PC-3 (cell line): ENCODE results near the gene CCDC69. TPM values are rescaled to one million over a fixed set of nuclear protein-coding genes. Genes with fewer than 3 reads are reported as not detected.

Source experiments
- ATAC-seq: fragments of 200-7000 bp; cut with Tn5 transposase; 2 replicates; pipeline ENCODE4 v1.9.1; 2020; ENCODE audit warnings: mild to moderate bottlenecking, moderate library complexity
- BruUV-seq: library from RNA; stranded (reverse); fragments of 400-500 nt; replicated peaks from 2 replicates; lab custom pipeline; 2021; lab: Mats Ljungman, UMichigan
- CTCF ChIA-PET: fragments of 300-600 bp; sonication (Branson Sonifier 250); formaldehyde crosslinking; loops from one replicate; lab custom pipeline; 2022; ENCODE audit warnings: antibody characterized with exemption; lab: Charles Lee
- POLR2A ChIA-PET: fragments of 300-600 bp; sonication (Branson Sonifier 250); formaldehyde crosslinking; loops from one replicate; lab custom pipeline; 2022; ENCODE audit warnings: antibody characterized with exemption; ENCODE audit not compliant: unreplicated experiment; lab: Charles Lee
- DNase-seq: peaks from one replicate; pipeline ENCODE4 v3.0.0-alpha.2; 2015
- H2AFZ ChIP-seq: fragments of 300-600 bp; sonication (generic); 2 replicates; pipeline ENCODE4 v1.6.0; 2016; ENCODE audit warnings: antibody characterized with exemption, low read length
- H3F3A ChIP-seq: fragments of 300-600 bp; sonication (generic); one replicate; pipeline ENCODE4 v1.6.0; 2017; ENCODE audit warnings: antibody characterized with exemption, low read length, control low read depth, mild to moderate bottlenecking; ENCODE audit not compliant: unreplicated experiment
- H3K27ac ChIP-seq: fragments of 300-600 bp; sonication (generic); 2 replicates; pipeline ENCODE4 v1.5.1; 2016; ENCODE audit warnings: mild to moderate bottlenecking, low read length
- H3K27me3 ChIP-seq: fragments of 300-600 bp; sonication (generic); 2 replicates; pipeline ENCODE4 v1.6.1; 2016; ENCODE audit warnings: low read length, mixed read lengths
- H3K36me3 ChIP-seq: fragments of 300-600 bp; sonication (generic); 2 replicates; pipeline ENCODE4 v1.6.1; 2016; ENCODE audit warnings: low read depth, mixed run types, low read length, mixed read lengths
- H3K4me1 ChIP-seq: fragments of 300-600 bp; sonication (generic); 2 replicates; pipeline ENCODE4 v1.5.1; 2016; ENCODE audit warnings: low read length; ENCODE audit not compliant: insufficient read depth
- H3K4me2 ChIP-seq: fragments of 300-600 bp; sonication (generic); 2 replicates; pipeline ENCODE4 v1.6.0; 2016; ENCODE audit warnings: low read length
- H3K4me3 ChIP-seq: fragments of 300-600 bp; sonication (generic); 2 replicates; pipeline ENCODE4 v1.5.1; 2016; ENCODE audit warnings: mild to moderate bottlenecking, low read length, mixed read lengths
- H3K79me2 ChIP-seq: fragments of 300-600 bp; sonication (generic); 2 replicates; pipeline ENCODE4 v1.6.1; 2017; ENCODE audit warnings: low read length, mixed read lengths
- H3K9ac ChIP-seq: fragments of 300-600 bp; sonication (generic); 2 replicates; pipeline ENCODE4 v1.6.0; 2016; ENCODE audit warnings: mild to moderate bottlenecking, low read length
- H3K9me2 ChIP-seq: fragments of 300-600 bp; sonication (generic); replicated peaks from 2 replicates; pipeline ENCODE4 v1.6.1; 2016; ENCODE audit warnings: mixed run types, low read length, mixed read lengths
- H3K9me3 ChIP-seq: fragments of 300-600 bp; sonication (generic); 2 replicates; pipeline ENCODE4 v1.6.1; 2016; ENCODE audit warnings: low read length, mixed read lengths
- H4K20me1 ChIP-seq: fragments of 300-600 bp; sonication (generic); 2 replicates; pipeline ENCODE4 v1.6.1; 2016; ENCODE audit warnings: low read length, mixed read lengths
- EZH2 ChIP-seq: fragments of 300-600 bp; sonication (generic); IDR thresholded peaks from one replicate; pipeline ENCODE4 v1.6.1; 2017; ENCODE audit warnings: antibody characterized with exemption, mild to moderate bottlenecking, low read length; ENCODE audit not compliant: unreplicated experiment
- EZH2phosphoT487 ChIP-seq: fragments of 300-600 bp; sonication (generic); IDR thresholded peaks from 2 replicates; pipeline ENCODE4 v1.6.1; 2018; ENCODE audit warnings: mild to moderate bottlenecking, antibody characterized with exemption, low read length, borderline replicate concordance
- intact Hi-C: fragments of 100-400 bp; cut with micrococcal nuclease; formaldehyde crosslinking; loops from 2 replicates; pipeline ENCODE4 v1.9.0; 2023
- total RNA-seq: library from RNA; depleted of rRNA; stranded (reverse); fragments of >200 nt; gene quantifications from 2 replicates; pipeline ENCODE4 v1.2.3, GENCODE V29; 2014
- TF ChIP-seq, protein P1 (sequence below): fragments of 300-600 bp; sonication (generic); conservative IDR thresholded peaks from 2 replicates; pipeline ENCODE4 v1.5.1; 2017; ENCODE audit warnings: antibody characterized with exemption, low read depth, mild to moderate bottlenecking, low read length

Gene CCDC69
- total RNA-seq, 1 experiment from 2014 or later: 26.4 TPM

DNA sequence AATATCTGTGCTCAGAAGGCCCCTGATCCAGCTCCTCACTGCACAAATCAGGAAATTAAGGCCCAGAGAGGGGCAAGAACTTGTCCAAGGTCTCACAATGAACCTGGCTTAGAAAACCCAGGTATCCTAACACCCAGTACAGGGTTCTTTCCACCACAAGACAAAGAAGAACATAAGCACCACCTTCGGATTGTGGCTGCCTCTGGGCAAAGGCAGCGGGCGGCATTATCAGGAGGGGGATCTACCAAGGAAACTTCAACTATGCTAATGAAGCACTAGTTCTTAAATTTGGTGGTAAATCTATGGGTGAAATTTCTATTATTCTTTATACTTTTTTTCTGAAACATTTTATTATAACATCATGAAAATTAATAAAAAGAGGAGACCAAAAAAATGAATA is 84.2 kb downstream of the CCDC69 start:
- ChIA-PET POLR2A (no interaction called here), CTCF (no interaction called here)
- Histone ChIP-seq H3K79me2 (no peaks in the 10 kb centered on the region), H3K27me3 (no peaks in the 10 kb centered on the region), H3K9me2 (no peaks in the 10 kb centered on the region), H3K4me2 (no peak overlapping the region), H3F3A (no peaks in the 10 kb centered on the region), H3K4me3 (no peak overlapping the region), H2AFZ (no peak overlapping the region), H3K27ac (no peak overlapping the region), H3K9me3 (no peaks in the 10 kb centered on the region), H3K9ac (no peak overlapping the region), H4K20me1 (no peaks in the 10 kb centered on the region), H3K36me3 (peaks cover 17% of the 10 kb centered on the region), H3K4me1 (no peaks in the 10 kb centered on the region)
- BruUV-seq: no TSS peak
- intact Hi-C loops: no loop called here
- no peak for ATAC-seq
- no peak for DNase-seq
- TF ChIP-seq, protein P1, sequence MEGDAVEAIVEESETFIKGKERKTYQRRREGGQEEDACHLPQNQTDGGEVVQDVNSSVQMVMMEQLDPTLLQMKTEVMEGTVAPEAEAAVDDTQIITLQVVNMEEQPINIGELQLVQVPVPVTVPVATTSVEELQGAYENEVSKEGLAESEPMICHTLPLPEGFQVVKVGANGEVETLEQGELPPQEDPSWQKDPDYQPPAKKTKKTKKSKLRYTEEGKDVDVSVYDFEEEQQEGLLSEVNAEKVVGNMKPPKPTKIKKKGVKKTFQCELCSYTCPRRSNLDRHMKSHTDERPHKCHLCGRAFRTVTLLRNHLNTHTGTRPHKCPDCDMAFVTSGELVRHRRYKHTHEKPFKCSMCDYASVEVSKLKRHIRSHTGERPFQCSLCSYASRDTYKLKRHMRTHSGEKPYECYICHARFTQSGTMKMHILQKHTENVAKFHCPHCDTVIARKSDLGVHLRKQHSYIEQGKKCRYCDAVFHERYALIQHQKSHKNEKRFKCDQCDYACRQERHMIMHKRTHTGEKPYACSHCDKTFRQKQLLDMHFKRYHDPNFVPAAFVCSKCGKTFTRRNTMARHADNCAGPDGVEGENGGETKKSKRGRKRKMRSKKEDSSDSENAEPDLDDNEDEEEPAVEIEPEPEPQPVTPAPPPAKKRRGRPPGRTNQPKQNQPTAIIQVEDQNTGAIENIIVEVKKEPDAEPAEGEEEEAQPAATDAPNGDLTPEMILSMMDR: no peak
- TF ChIP-seq EZH2 (no peak), EZH2phosphoT487 (no peak)

DNA sequence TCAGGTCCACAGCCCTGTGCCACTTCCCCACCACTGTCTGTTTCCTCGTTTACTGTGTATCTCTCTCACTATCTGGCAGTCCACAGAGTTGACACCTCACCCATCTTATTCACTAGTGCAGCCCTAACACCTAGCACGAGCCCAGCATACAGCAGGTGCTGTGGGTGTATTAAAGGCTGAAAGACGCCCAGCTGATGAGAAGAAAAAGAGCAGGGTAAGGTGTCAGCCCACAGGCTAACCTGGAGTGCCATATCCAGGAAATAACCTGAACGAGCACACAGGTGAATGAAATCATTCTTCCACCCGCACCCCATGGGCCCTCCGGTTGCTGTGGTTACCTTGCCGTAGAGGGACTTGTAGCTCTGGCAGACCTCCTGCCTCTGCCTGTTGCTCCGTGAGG is 84.9 kb downstream of the CCDC69 start:
- peaks cover 17% of the 10 kb centered on the region for H3K36me3 ChIP-seq
- H3K9ac ChIP-seq: no peak overlapping the region
- ATAC-seq (no peak), DNase-seq (no peak)
- no peaks in the 10 kb centered on the region for H3F3A ChIP-seq
- no peaks in the 10 kb centered on the region for H3K9me2 ChIP-seq
- no TSS peak for BruUV-seq
- intact Hi-C loops: no loop called here
- no peak for TF ChIP-seq EZH2phosphoT487
- no peak for TF ChIP-seq EZH2
- TF ChIP-seq, protein P1: no peak
- no peaks in the 10 kb centered on the region for H4K20me1 ChIP-seq
- H3K27ac ChIP-seq: no peak overlapping the region
- ChIA-PET CTCF (no interaction called here), POLR2A (no interaction called here)
- no peaks in the 10 kb centered on the region for H3K4me1 ChIP-seq
- no peaks in the 10 kb centered on the region for H3K27me3 ChIP-seq
- no peak overlapping the region for H3K4me2 ChIP-seq
- H3K9me3 ChIP-seq: no peaks in the 10 kb centered on the region
- no peaks in the 10 kb centered on the region for H3K79me2 ChIP-seq
- H2AFZ ChIP-seq: no peak overlapping the region
- H3K4me3 ChIP-seq: no peak overlapping the region

DNA sequence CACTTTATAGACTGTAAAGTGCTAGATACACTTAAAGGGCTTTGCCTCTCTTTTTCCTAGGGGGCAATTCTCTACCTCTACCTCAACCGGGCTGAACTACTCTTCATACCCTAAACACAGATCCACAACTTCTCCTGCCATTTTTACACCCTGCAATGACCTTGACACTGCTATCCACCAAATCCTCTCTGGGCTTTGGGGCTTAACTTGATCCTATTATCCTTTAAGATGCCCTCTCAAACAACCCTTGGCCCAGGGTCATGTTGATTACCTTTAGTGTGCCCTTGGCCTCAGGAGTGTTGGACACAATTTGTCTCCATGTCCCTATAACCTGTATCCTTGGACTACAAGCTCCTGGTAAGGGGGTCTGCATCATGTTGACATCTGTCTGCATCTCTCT is 85.8 kb downstream of the CCDC69 start:
- peaks cover 22% of the 10 kb centered on the region for H3K36me3 ChIP-seq
- DNase-seq: no peak
- no peak for ATAC-seq
- no peaks in the 10 kb centered on the region for H4K20me1 ChIP-seq
- ChIA-PET CTCF (no interaction called here), POLR2A (no interaction called here)
- H3K27ac ChIP-seq: no peak overlapping the region
- H3K9ac ChIP-seq: no peak overlapping the region
- H3K4me2 ChIP-seq: no peak overlapping the region
- no peaks in the 10 kb centered on the region for H3K4me1 ChIP-seq
- H3K27me3 ChIP-seq: no peaks in the 10 kb centered on the region
- intact Hi-C loops: no loop called here
- H3K79me2 ChIP-seq: no peaks in the 10 kb centered on the region
- H3F3A ChIP-seq: no peaks in the 10 kb centered on the region
- no peaks in the 10 kb centered on the region for H3K9me2 ChIP-seq
- H3K9me3 ChIP-seq: no peaks in the 10 kb centered on the region
- H3K4me3 ChIP-seq: no peak overlapping the region
- H2AFZ ChIP-seq: no peak overlapping the region
- TF ChIP-seq, protein P1: no peak
- no TSS peak for BruUV-seq
